ENCODE measurements around the gene MEG3. TPM values are rescaled to one million over a fixed set of nuclear protein-coding genes. Genes with fewer than 3 reads are reported as not detected.

Gene MEG3
- total RNA-seq, 1 donor from 2014 or later = 7.4 TPM

DNA sequence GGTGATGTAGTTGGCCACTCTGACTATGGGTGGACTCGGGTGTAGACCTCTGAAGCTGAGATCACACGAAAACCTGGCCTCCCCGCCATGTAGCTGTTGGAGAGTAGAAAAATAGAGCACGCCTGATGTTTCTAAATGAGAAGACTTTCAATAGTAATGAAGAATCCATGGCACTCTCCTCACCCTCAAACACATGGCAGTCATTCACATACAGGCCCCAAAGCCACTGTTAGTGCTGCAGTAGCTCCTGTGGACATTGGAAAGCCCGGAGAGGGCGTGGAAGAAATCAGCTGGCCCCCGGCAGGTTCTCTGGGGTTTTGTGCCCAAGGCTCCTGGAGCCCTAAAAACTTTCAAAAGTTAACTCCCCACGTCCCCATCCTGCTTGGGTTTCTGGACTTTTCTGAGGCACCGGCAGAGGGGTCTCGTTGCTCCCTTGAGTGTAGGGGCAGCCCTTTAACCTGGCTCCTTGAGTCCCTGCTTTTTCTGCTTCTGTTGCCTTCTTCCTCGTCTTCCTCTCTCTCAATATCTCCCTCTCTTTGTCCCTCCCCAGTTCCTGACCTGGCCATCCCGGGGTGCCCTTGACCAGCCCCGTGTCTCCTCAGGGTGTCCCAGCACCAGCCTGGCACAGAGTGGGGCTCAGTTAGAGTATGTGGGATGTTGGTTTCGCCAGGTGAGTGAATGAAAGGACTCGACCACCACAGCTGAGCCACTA, 8.3 kb downstream of the MEG3 start:
- no peak for ATAC-seq

DNA sequence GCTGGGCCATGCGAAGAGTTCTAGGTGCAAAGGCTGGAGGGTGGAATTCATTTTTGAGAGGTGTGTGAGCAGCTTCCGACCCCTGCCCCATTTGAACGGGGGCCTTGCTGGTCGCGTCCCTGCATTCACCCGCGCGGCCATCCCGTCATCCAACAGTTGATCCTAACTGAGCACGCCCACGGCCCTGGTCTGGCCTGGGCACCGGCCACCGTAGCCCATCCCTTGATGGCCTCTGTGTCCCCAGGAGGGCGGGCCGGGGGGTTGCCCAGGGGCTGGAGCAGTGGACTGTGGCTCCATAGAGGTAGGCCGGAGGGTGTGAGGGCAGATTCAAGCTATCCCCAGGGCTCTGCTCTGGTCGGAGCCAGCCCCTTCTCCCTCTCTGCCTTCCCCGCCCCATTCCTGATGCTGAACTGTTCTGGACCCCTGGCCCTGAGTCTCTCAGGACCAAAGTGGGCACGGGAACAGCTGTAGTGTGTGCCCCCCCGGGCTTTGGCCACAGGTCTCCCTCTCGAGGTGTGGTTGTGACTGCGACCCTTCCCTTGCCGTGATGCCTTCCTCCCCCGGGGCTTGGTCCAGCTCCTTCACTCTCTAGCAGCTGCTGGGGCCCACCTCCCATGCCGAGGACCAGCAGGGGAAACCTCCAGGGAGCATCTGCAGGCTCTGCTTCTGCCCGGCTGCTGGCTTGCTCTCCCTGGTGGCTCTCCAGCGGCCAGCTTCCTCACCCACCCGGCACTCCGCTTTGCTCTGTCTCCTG, 9.1 kb downstream of the MEG3 start:
- ATAC-seq = no peak

DNA sequence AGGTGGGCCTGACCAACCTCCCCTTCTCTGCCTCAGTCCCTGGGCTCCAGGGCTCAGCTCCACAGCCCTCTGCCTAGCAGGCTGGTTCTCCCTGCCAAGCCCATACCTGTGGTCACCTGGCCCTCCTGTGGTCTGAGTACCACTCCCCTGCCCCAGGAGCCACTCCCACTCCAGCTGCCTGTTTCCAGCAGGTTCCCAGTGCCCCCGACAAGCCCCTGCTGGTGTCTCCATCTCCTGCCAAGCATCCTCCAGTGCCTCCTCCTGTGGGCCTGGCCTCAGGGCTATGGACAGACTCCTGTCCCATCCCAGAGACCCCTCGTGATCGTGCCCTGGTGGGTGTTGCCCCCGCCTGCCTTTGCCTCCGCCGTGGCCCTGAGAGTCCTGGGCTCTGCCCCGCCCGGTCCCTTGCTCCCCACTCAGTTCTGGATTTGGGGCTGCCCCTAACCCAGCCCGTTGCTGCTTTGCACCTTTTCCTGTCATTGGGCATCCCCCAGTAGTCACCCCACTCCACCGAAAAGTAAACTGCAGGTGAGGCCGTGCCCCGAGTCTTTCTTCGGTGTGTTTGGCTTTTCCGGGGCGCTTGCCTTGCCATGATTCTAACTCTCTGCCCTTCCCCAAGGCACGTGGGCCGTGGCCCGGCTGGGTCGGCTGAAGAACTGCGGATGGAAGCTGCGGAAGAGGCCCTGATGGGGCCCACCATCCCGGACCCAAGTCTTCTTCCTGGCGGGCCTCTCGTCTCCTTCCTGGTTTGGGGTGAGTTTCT, 9.8 kb downstream of the MEG3 start:
- no peak for ATAC-seq

DNA sequence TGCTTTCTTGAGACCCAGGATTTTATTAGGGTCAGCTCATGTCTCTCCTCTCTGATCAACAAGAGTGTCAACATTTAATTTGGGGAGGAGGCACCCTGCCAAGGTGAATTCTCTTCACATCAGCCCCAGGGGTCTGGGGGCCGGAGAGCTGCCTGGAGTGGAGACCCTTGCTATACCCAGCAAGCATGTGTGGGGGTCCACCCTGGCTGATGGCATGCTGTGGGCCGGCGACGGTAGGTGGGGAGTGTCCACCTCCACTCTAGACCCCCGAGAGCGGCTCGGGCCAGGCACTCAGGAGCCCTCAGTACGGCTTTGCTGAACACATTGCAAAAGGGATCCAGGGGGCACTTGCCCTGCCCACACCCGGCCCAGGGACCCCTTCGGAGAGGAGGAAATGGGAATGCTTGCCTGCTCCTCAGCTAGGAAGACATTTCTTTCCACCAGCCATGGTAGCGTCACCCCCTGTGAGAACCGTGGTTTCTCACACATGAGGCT, 10.4 kb downstream of the MEG3 start:
- ATAC-seq = no peak

DNA sequence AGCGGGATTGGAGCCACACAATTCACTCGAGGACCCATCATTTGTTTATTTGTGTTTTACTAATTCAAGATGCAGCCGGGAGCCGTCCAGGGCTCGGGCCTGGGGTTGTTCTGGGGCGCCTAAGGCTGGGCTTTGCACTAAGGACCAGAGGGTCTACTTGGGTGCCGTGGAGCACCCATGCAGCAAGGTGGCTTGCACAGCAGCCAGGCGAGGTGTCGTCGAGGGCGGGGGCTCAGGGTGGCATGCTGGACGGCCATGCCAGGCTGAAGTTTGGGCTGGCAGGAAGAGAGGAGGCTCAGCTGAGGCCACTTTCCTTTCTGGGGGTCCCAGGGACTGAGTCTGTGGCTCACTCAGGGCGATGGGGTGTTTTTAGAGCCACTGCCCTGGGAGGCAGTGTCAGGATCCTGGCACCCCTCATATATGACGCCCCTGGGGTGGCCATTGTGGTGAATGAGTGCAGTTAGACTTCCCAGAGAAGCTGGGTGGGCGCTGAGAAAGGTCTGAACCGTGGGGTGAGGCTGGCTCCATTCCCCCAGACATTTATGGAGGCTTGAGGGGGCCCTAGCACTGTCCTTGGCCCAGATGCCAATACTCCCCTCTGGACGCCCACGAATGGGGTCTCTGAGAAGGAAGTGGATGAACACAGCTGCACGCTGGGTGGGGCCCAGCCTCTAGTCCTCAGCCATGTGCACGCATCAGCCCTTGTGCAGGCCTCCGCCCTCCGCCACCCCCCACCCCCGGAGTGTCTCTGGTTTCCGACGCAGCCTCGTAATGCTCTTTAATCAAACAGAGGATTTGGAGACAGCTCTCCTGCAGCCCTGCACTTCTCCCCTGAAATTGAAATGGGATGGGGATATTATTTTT, 11.3 kb downstream of the MEG3 start:
- no peak for ATAC-seq

DNA sequence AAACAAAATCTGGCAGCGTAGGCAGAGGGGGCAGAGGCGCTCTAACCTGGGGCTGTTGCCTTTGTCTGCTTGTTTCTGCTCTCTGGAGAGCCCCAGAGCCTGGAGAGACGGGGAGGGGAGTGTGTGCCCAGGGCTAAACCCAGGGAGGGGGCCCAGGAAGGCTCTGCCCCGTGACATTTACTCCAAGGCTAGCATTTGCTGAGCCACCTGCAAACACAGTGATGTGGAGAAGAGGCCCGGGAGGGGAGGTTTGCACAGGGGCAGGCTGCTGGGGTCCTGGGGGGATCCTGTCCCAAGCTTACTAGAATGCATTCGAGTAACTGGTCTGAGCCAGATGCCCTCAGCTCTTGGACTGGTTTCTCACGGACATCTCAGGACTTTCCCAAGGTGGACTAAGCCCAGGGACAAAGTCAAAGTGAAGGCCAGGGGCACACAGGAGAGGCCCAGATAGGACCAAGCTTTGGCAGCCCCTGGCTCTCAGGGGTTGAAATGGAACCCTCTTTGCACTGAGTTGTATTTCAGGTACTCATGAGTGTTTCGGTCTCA, 12.0 kb downstream of the MEG3 start:
- no peak for ATAC-seq

DNA sequence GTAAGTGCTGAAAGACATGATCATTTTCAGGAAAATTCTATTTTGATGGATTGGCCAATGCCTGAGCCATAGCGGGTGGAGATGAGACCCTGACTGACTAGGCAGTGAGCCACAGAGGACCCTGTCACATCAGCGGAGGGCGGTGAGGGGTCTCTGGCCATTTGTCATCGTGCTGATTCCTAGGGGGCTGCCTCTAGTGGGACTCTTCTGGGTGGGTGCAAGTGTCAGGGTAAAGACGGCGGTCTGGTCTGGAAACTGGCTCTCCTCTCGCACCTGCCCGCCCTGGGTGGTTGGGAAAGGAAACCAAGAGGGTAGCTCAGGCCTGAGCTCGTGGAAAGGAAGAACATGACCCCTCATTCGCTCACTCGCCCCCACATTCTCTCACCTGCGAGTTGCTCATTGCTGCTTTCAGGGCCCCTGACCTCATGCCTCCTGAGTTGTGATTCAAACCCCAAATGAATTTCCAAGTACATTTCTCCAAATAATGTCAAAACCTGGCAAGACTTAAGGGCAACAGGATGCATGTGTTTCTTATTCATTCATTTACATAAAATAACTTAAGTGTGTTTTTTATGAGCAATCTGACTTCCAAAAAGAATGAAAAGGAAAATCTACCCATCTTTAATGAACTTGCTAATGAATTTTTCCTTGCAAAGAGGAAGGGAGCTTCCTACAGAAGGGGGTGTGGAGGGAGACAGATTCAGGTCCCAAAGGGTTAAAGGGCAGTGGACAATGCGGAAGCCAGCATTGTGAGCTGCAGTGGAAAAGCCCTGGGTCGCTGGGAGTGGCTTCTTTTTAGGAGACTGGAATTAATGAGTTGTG, 12.8 kb downstream of the MEG3 start:
- no peak for ATAC-seq

DNA sequence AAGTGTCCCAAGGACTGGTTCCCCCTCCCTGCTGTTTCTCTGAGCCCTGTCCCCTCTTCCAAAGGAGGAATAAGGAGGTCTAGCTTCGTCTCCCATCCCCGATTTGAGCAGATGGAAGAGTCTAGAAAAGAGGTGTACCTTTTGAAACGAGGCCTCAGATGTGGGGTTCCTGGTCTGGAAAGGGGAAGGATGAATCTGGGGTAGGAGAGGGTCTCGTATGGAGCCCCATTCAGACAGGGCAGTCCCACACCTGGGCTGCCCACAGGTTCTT, 13.3 kb downstream of the MEG3 start:
- no peak for ATAC-seq

DNA sequence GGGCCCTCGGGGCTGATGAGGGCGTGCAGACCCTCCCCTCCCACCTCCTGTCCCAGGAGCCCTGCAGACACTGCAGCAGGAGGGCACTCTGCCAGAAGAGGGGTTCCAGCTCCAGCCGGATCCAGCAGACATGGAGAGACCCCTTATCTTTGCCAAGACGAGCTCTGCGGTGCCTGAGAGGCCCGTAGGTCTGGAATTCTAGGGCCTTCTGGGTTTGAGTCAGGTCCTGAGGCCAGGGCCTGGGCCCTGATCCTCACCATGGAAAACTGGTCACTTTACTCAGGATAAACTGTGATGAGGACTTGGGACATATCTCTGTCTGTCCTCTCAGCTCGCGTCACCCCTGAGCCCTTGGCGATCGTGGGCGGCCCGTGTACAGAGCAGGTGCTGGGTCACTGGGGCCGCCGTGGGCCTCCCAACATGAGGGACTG, 13.8 kb downstream of the MEG3 start:
- ATAC-seq = no peak

DNA sequence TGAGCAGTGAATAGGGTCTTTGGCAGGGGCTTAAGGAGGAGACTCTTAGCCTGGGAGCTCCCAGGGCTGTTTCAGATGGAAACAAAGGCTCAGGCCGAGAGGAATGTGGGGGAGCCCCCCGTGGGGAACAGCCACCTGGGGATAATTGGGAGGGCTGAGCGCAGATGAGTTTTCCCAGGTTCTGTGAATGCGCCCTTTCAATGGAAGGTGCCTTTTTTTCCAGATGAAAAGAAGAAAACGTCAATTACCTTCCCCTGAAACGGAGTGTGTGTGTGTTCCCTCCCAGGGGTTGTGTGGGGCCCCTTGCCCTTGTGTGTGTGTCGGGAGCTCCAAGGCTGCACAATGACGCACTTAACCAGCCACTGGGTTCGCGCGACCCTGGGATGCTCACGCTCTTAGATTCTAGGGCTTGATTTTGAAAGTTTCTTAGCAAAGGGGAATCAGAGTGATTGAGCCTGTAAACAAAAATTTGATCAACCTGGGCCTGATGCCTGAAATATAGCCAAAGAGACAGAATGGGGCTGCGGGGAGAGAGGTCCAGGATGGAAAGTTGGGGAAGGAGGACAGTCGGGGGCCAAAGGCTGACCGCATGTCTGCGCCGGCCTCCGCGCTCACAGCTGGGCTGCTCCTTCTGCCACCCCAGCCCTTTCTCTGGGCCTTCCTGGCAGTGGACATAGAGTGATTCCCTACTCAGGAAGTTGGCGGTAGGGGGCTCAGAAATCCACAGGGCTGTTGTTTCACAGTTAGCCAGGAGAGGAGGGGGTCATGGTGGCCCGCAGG, 14.6 kb downstream of the MEG3 start:
- no peak for ATAC-seq

DNA sequence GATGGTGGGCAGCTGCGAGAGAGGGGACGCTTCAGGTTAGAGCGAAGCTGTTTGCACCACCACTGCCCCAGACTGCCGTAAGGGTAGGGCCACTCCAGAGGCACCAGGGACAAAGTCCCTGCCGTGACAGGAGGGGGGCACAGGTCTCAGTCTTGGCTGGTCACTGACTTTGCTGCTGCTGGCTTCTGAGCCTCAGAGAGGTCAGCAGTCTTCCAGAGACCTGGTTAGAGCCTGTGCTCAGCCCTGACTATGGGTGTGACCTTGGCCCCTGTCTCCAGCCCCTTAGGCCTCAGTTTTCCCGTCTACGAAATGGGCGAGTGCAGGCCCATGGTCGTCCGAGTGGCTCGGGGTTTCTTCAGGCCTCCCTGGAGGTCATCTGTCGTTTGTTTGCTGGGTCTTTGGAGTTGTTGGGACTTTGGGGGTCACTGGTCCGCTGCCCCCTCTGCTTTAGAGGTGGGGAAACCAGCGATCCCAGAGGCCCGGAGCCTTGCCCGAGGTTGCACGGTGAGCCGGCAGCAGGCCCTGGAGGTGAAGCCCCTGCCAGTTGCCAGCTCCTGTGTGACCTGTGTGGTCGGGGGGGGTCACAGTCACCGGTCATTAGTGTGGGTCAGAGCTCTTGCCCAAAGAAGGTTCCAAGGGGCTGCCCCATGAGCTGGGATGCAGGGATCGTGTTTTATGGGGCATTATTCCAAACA, 15.3 kb downstream of the MEG3 start:
- no peak for ATAC-seq

DNA sequence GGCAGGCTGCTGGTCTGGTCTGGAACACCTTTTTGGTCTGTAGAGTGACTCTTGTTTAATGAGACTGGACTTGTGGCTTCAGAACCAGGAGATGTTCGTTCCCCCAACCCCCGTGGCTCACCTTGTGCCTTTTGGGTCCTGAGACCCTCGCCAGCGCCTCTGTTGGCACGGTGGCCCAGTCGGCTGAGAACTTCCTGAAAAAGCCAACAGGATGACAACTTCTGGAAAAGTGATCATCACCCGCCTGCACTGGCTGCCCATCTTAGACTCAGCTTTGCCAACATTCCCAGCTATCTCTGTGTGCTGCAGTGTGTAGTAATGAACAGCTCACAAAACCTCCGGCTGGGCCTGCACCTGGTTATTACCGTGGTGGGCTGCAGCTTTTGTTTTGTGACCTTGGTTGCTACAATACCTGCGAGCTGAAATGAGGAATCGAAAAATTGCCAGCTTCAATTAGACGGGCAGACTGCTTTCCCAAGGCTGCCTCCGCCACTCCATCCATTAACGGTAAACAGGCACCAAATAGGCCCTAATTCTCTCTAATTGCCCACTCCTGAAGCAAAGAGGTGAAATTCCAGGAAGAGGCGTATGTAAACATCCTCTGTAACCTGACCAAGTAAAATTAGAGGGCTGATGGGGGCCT, 16.0 kb downstream of the MEG3 start:
- no peak for ATAC-seq

DNA sequence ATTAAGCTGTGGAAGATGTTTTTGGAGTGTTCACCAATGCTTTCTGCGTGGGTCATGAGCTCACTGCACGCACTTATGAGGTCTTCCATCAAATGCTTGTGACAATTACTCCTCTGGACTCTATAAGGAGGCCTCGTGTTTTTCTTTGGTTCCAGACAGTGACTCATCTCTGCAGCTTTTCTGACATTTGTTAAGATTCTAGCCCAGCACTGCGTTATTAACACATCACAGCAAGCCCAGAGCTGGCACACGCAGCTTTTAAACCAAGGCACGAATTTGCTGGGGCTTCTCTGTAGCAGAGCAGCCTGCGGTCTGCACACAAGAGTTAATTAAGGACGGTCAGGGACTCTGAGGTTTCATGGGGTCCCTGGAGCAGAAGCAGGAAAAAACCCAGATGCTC, 16.9 kb downstream of the MEG3 start:
- no peak for ATAC-seq

DNA sequence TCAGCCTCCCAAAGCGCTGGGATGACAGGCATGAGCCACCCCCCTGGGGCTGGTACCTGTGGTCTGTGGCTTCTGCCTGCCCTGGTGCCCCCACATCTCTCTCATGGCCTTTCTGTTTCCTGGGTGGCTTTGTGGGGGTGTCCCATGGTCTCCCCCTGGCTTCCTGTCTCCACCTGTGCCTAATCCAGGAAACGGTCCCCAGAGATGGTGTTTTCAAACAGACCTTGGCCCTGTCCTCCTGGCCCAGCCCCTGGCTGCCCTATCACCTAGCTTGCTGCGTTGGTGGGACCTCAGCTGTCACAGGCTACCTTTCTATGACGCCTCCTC, 18.1 kb downstream of the MEG3 start:
- ATAC-seq = no peak

DNA sequence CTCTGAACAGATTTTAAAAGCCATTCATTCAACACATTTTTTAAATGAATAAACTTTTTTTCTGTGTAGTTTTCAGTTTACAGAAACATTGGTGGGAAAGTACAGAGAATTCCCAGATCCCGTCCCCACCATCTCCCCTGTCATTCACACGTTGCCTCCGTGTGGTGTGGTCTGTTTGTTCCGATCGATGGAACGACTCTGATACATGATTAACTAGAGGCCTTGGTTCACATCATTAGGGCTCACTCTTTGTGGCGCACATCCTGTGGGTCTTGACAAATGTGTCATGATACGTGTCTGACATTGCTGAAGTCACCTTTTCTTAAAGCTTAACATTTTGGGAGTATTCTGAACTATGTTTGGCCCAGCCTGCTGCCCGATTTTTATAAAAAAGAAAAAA, 18.5 kb downstream of the MEG3 start:
- ATAC-seq = no peak

DNA sequence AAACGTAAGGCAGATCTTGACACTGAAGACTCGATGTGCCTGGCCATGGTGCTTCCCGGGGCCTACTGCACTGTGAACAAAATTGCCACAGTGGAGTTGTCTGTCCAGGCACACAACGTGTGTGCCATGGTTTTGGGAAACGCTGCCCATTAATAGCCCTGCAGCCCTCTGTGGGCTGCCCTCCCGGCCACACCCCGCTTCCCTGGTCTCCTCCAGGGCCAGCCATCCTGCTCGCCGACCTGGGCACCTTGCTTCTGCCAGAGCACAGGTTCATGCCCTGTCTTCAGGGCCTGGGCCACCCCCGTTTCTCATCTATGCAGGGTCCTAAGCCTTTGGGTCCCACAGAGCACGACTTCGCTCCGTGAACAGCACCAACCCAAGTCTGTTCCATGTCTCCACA, 18.9 kb downstream of the MEG3 start:
- ATAC-seq = peak; percentile 15

DNA sequence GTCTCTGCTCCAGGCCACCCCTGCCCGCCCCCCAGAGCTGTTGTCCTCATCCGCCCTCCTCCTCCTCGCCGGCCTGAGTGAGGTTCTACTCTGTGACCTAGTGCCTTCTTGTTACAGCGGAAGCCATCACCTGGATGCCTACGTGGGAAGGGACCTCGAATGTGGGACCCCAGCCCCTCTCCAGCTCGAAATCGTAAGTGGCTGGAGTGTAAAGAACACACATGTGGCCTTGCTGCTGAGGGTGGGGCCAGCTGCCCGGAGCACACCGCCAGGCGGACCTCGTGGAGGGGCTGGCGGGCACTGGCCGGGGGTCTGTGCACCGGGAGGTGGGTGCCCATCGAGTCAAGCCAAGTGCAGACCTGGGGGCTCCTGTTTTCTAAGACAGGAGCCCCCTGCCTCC, 19.4 kb downstream of the MEG3 start:
- no peak for ATAC-seq

DNA sequence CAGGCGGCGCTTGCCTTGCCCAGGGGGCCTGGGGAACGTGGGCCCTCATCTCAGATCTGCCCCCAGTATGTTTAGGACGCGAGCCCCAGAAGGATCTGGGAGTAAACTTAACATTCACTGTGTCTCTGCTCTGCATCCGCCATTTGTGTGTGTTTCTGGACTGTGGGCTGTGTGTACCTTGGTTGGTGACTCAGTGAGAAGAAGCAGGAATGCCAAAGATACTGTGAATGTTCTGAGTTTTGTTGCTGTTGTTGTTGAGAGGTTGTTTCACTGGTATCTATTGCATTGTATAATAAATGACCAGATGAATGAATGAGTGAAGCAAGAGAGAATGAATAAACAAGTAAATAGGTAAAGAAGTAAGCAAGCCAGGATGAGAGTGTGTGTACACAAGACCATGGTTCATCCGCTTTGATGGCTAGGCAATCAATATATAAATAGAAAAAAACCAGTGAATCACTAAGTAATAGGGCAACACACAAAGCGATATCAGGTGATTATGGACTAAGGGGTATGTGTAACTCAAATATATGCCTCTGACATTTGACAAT, 20.5 kb downstream of the MEG3 start:
- no peak for ATAC-seq

DNA sequence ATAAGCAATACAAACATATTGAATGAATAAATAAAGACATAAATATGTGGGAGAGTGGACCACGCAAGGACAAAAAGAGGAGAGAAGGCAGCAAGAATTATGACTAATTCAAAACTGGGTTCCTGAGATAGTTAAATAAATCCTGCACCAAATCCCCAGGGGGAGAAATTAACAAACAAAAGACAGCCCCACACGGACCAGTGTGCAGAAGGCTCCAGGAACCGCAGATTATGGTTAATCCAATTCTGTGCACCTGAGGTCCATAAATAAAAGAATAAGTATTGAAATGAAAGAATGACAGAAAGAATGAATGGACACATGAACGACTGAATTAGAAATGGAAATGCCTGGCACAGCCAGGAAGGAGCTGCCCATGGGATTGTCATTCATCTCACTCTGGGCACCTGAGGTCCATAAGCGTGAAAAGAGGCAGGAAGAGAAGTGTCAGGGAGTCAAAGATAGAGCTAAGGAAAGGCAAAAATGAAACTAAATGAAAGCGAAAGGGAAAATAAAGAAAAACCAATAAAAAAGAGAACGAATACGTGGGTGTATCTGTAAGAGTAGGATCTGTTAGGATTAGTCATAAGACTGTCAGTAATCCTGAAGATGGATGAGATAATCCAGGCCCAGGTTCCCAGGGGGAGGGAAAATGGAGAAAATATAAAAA, 23.3 kb downstream of the MEG3 start:
- no peak for ATAC-seq

Measured in esophagus mucosa (tissue), 1 donor.